HepG2 (cell line): Measurements from ENCODE around the gene SFXN1. TPM values are rescaled to one million over a fixed set of nuclear protein-coding genes. Genes with fewer than 3 reads are reported as not detected.

Source experiments
- BCL6 ChIP-seq: IDR thresholded peaks from 2 replicates; pipeline ENCODE4 v1.6.1; 2016; ENCODE audit warnings: missing genetic modification reagents, missing compliant biosample characterization
- HIC2 ChIP-seq: sonication (generic); formaldehyde crosslinking; IDR thresholded peaks from 2 replicates; pipeline ENCODE4 v1.9.0; 2022; ENCODE audit warnings: low read depth, missing genetic modification reagents
- HNF4G ChIP-seq, 2 experiments: sonication (generic) in 1 of 2; formaldehyde crosslinking in 1 of 2; IDR thresholded peaks; 2 replicates each; pipeline versions ENCODE4 v1.4.0 to v1.6.1; 2011 to 2020; ENCODE audit warnings: borderline replicate concordance in 2 of 2, low read depth in 2 of 2, mild to moderate bottlenecking in 2 of 2, low read length in 1 of 2, missing genetic modification reagents in 1 of 2, moderate library complexity in 1 of 2
- NR2F2 ChIP-seq: IDR thresholded peaks from 2 replicates; pipeline ENCODE4 v1.6.1; 2012; ENCODE audit warnings: low read depth, inconsistent platforms, borderline replicate concordance
- RNF2 ChIP-seq: fragments of 450-650 bp; conservative IDR thresholded peaks from 2 replicates; pipeline ENCODE4 v1.6.1; 2016; ENCODE audit warnings: low read depth
- RORA ChIP-seq: sonication (generic); formaldehyde crosslinking; IDR thresholded peaks from 2 replicates; pipeline ENCODE4 v1.5.0; 2020; ENCODE audit warnings: mild to moderate bottlenecking, missing genetic modification reagents, moderate library complexity
- SP5 ChIP-seq: IDR thresholded peaks from 2 replicates; pipeline ENCODE4 v1.6.1; 2016; ENCODE audit warnings: low read depth, borderline replicate concordance
- SYNCRIP ChIP-seq: fragments of 200-400 bp; formaldehyde crosslinking; IDR thresholded peaks from 2 replicates; pipeline ENCODE4 v1.6.1; 2018; ENCODE audit warnings: mild to moderate bottlenecking, low read depth, low read length; ENCODE audit not compliant: insufficient read depth
- TCF7 ChIP-seq: sonication (generic); IDR thresholded peaks from 2 replicates; pipeline ENCODE4 v1.6.1; 2016; ENCODE audit warnings: antibody characterized with exemption, low read depth
- TSC22D2 ChIP-seq: sonication (generic); formaldehyde crosslinking; IDR thresholded peaks from 2 replicates; pipeline ENCODE4 v1.5.1; 2020; ENCODE audit warnings: missing genetic modification reagents, mild to moderate bottlenecking, borderline replicate concordance
- XBP1 ChIP-seq: sonication (generic); formaldehyde crosslinking; IDR thresholded peaks from 2 replicates; pipeline ENCODE4 v1.5.0; 2020; ENCODE audit warnings: missing genetic modification reagents
- ZHX2 ChIP-seq, 2 experiments: sonication (generic) in 1 of 2; formaldehyde crosslinking in 1 of 2; IDR thresholded peaks; 2 replicates each; pipeline versions ENCODE4 v1.6.1 to v1.9.0; 2014 to 2022; ENCODE audit warnings: antibody characterized with exemption in 1 of 2, borderline replicate concordance in 1 of 2, inconsistent platforms in 1 of 2, low read depth in 1 of 2, missing genetic modification reagents in 1 of 2
- ZNF24 ChIP-seq: fragments of 450-650 bp; IDR thresholded peaks from 2 replicates; pipeline ENCODE4 v1.6.1; 2017; ENCODE audit warnings: antibody characterized with exemption, mild to moderate bottlenecking
- ZNF350 ChIP-seq: sonication (generic); formaldehyde crosslinking; IDR thresholded peaks from 2 replicates; pipeline ENCODE4 v1.4.0; 2020; ENCODE audit warnings: mild to moderate bottlenecking, low read depth, missing genetic modification reagents, borderline replicate concordance
- ZNF572 ChIP-seq: sonication (generic); formaldehyde crosslinking; IDR thresholded peaks from 2 replicates; pipeline ENCODE4 v1.5.1; 2020; ENCODE audit warnings: mild to moderate bottlenecking, missing genetic modification reagents
- ZNF713 ChIP-seq: sonication (generic); formaldehyde crosslinking; IDR thresholded peaks from 2 replicates; pipeline ENCODE4 v1.4.0; 2020; ENCODE audit warnings: mild to moderate bottlenecking, missing genetic modification reagents
- ZNF788 ChIP-seq: sonication (generic); formaldehyde crosslinking; IDR thresholded peaks from 2 replicates; pipeline ENCODE4 v1.5.0; 2020; ENCODE audit warnings: mild to moderate bottlenecking, missing genetic modification reagents, borderline replicate concordance
- polyA plus RNA-seq, 8 experiments: library from polyadenylated mRNA; depleted of rRNA in 3 of 8; stranded (reverse) in 7 of 8; unstranded in 1 of 8; fragments of >200 nt; fragmentation: Illumina TruSeq in 4 of 8; extraction: Trizol in 4 of 8; gene quantifications; 2 replicates each; pipeline versions ENCODE4 v1.2.1 to v1.2.3, GENCODE V29; 2011 to 2016; ENCODE audit warnings: low read depth in 4 of 8, missing spikeins in 1 of 8, mixed read lengths in 1 of 8; ENCODE audit not compliant: insufficient read depth in 1 of 8
- total RNA-seq, 5 experiments: library from RNA; depleted of rRNA; stranded (reverse); fragments of >200 nt; fragmentation: Illumina TruSeq; extraction: Trizol; gene quantifications; 2 replicates each; pipeline ENCODE4 v1.2.3, GENCODE V29; 2016; ENCODE audit warnings: low read depth in 1 of 5
- TF ChIP-seq, protein P1 (sequence below): sonication (generic); formaldehyde crosslinking; IDR thresholded peaks from 2 replicates; pipeline ENCODE4 v1.4.0; 2020; ENCODE audit warnings: mild to moderate bottlenecking, low read depth, missing genetic modification reagents
- TF ChIP-seq, protein P2 (sequence below): sonication (generic); formaldehyde crosslinking; IDR thresholded peaks from 2 replicates; pipeline ENCODE4 v1.8.1; 2023; ENCODE audit warnings: mild to moderate bottlenecking, missing genetic modification reagents

SFXN1 gene
- total and polyA plus RNA-seq, 2 of the 13 experiments (the other 11 are each of a cell fraction or from before 2014, with no cell fraction given): 122 to 135 TPM

GRCh38 chr5:175478384-175479124, at the start of gene SFXN1 (continued):
- TF ChIP-seq XBP1 (CRISPR knock-in tag) (no peak), TCF7 (no peak), ZHX2 (IDR thresholded peaks at IDR 0.05; ENCODE audit: low read depth) (no peak), ZHX2 (CRISPR knock-in tag; IDR thresholded peaks at IDR 0.05; ENCODE audit: borderline replicate concordance) (no peak), HIC2 (CRISPR knock-in tag) (0 out of 2 replicates have a peak, but pooled peaks have one; percentile 27), ZNF713 (CRISPR knock-in tag) (no peak), ZNF572 (CRISPR knock-in tag) (no peak), SYNCRIP (no peak), TSC22D2 (no peak), SP5 (CRISPR knock-in tag) (no peak), RORA (no peak), ZNF24 (no peak), NR2F2 (no peak), HNF4G (IDR thresholded peaks at IDR 0.05; ENCODE audit: borderline replicate concordance, low read depth, low read length) (no peak), HNF4G (CRISPR knock-in tag; IDR thresholded peaks at IDR 0.05; ENCODE audit: borderline replicate concordance, low read depth) (no peak), ZNF350 (CRISPR knock-in tag) (no peak), RNF2 (peak; percentile 19; the same call in 1 of the 2 replicates), ZNF788 (CRISPR knock-in tag) (no peak), BCL6 (CRISPR knock-in tag) (peak; percentile 24; the same call in 1 of the 2 replicates)
- TF ChIP-seq, protein P1, sequence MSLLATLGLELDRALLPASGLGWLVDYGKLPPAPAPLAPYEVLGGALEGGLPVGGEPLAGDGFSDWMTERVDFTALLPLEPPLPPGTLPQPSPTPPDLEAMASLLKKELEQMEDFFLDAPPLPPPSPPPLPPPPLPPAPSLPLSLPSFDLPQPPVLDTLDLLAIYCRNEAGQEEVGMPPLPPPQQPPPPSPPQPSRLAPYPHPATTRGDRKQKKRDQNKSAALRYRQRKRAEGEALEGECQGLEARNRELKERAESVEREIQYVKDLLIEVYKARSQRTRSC (CRISPR knock-in tag): no peak
- TF ChIP-seq, protein P2, sequence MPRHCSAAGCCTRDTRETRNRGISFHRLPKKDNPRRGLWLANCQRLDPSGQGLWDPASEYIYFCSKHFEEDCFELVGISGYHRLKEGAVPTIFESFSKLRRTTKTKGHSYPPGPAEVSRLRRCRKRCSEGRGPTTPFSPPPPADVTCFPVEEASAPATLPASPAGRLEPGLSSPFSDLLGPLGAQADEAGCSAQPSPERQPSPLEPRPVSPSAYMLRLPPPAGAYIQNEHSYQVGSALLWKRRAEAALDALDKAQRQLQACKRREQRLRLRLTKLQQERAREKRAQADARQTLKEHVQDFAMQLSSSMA (CRISPR knock-in tag): no peak; the same call in 1 of the 2 replicates
